Caco-2 (cell line): ENCODE measurements around the gene DYNC2I2. TPM values are rescaled to one million over a fixed set of nuclear protein-coding genes. Genes with fewer than 3 reads are reported as not detected.

Experiments
- BruUV-seq: library from RNA; stranded (reverse); fragments of 400-500 nt; replicated peaks from 2 replicates; lab custom pipeline; 2021; lab: Mats Ljungman, UMichigan
- CTCF ChIA-PET: fragments of 300-600 bp; sonication (Branson Sonifier 250); formaldehyde crosslinking; loops from one replicate; lab custom pipeline; 2022; ENCODE audit warnings: antibody characterized with exemption; lab: Charles Lee
- POLR2A ChIA-PET: fragments of 300-600 bp; sonication (Branson Sonifier 250); formaldehyde crosslinking; loops from one replicate; lab custom pipeline; 2022; ENCODE audit warnings: antibody characterized with exemption; lab: Charles Lee
- DNase-seq, 2 experiments: peaks; one replicate each; pipeline versions ENCODE4 v3.0.0 to v3.0.0-alpha.2; 2020 to 2022
- H3K27me3 ChIP-seq: replicated peaks from 2 replicates; pipeline ENCODE4 v1.6.0; 2011; ENCODE audit warnings: low read length; ENCODE audit not compliant: control insufficient read depth, insufficient read depth
- H3K36me3 ChIP-seq: 2 replicates; pipeline ENCODE4 v1.5.1; 2011; ENCODE audit warnings: low read length; ENCODE audit not compliant: control insufficient read depth, insufficient read depth
- H3K4me1 ChIP-seq: fragments of 250-450 bp; sonication (Bioruptor Pico); 2 replicates; pipeline ENCODE4 v1.5.1; 2020; ENCODE audit warnings: mild to moderate bottlenecking
- H3K4me3 ChIP-seq: 2 replicates; pipeline ENCODE4 v1.5.1; 2011; ENCODE audit warnings: low read depth, mild to moderate bottlenecking, control low read depth, low read length
- H3K9me3 ChIP-seq: fragments of 250-450 bp; sonication (Bioruptor Pico); 2 replicates; pipeline ENCODE4 v1.5.1; 2020; ENCODE audit warnings: mild to moderate bottlenecking, moderate library complexity
- H3K27ac Mint-ChIP-seq: one replicate; pipeline ENCODE4 v1.8.0; 2022; ENCODE audit warnings: mixed read lengths; ENCODE audit not compliant: unreplicated experiment
- H3K27me3 Mint-ChIP-seq: one replicate; pipeline ENCODE4 v1.8.0; 2022; ENCODE audit warnings: mixed read lengths; ENCODE audit not compliant: insufficient read depth, unreplicated experiment
- H3K36me3 Mint-ChIP-seq: one replicate; pipeline ENCODE4 v1.8.0; 2022; ENCODE audit warnings: mild to moderate bottlenecking, mixed read lengths; ENCODE audit not compliant: insufficient read depth, unreplicated experiment
- H3K4me1 Mint-ChIP-seq: one replicate; pipeline ENCODE4 v1.8.0; 2022; ENCODE audit warnings: low read depth, mixed read lengths; ENCODE audit not compliant: unreplicated experiment
- H3K4me3 Mint-ChIP-seq: one replicate; pipeline ENCODE4 v1.8.0; 2022; ENCODE audit warnings: mild to moderate bottlenecking, moderate library complexity, mixed read lengths; ENCODE audit not compliant: unreplicated experiment
- H3K9me3 Mint-ChIP-seq: one replicate; pipeline ENCODE4 v1.8.0; 2022; ENCODE audit warnings: mixed read lengths; ENCODE audit not compliant: unreplicated experiment
- intact Hi-C: fragments of 100-400 bp; cut with micrococcal nuclease; formaldehyde crosslinking; loops from one replicate; pipeline ENCODE4 v1.10.0; 2022; ENCODE audit not compliant: unreplicated experiment
- total RNA-seq: library from RNA; stranded (reverse); gene quantifications from 2 replicates; pipeline ENCODE4 v1.2.3, GENCODE V29; 2022
- TF ChIP-seq, protein P1 (sequence below), 2 experiments: fragments of 200-600 bp in 1 of 2; IDR thresholded peaks; 1 replicate in 1 of 2; 2 replicates in 1 of 2; pipeline versions ENCODE4 v1.5.1 to v1.8.0; 2011 to 2022; ENCODE audit warnings: antibody characterized with exemption in 1 of 2, control low read depth in 1 of 2, inconsistent platforms in 1 of 2, low read depth in 1 of 2, low read length in 1 of 2, mild to moderate bottlenecking in 1 of 2, moderate library complexity in 1 of 2; ENCODE audit not compliant: insufficient read depth in 1 of 2, severe bottlenecking in 1 of 2, unreplicated experiment in 1 of 2

Gene DYNC2I2
- total RNA-seq, 1 experiment from 2014 or later: 80.8 TPM

DNA sequence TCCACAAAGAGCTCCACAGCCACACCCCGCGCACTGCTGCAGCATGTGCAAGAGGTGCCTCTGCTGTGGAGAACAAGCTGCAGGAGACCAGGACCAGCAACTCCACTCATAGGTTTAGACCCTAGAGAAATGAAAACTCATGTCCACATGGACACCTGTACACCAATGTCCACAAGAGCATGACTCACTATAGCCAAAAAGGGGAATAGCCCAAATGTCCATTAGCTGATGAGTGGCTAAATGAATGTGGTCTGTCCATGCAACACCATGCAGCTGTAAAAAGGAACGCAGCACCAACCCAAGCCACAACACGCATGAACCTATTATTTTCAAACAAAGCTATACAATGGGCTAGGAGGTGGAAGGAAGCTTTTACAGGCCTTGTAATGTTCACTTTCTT, 18.1 kb downstream of the DYNC2I2 start:
- Histone ChIP-seq H3K36me3 (peaks cover 2% of the 10 kb centered on the region; the same call in 1 of the 2 replicates), H3K4me1 (peaks cover 26% of the 10 kb centered on the region), H3K4me3 (no peak overlapping the region), H3K9me3 (no peaks in the 10 kb centered on the region), H3K27me3 (no peaks in the 10 kb centered on the region)
- DNase-seq: no peak
- CTCF ChIA-PET: no interaction called here
- Mint-ChIP-seq H3K4me3 (no peak overlapping the region), H3K36me3 (peaks cover 72% of the 10 kb centered on the region), H3K27me3 (no peaks in the 10 kb centered on the region), H3K9me3 (no peaks in the 10 kb centered on the region), H3K4me1 (peaks cover 11% of the 10 kb centered on the region), H3K27ac (no peak overlapping the region)
- POLR2A ChIA-PET: interaction anchor here (0.6 kb wide), 1 partner anchor 51 kb away, joined by 5 read pairs; the partner anchor contains the start of gene SET
- no TSS peak for BruUV-seq
- intact Hi-C loops: loop anchor here (5.0 kb wide), 1 partner anchor 141 kb away; no protein-coding TSS in a partner anchor
- TF ChIP-seq, protein P1, sequence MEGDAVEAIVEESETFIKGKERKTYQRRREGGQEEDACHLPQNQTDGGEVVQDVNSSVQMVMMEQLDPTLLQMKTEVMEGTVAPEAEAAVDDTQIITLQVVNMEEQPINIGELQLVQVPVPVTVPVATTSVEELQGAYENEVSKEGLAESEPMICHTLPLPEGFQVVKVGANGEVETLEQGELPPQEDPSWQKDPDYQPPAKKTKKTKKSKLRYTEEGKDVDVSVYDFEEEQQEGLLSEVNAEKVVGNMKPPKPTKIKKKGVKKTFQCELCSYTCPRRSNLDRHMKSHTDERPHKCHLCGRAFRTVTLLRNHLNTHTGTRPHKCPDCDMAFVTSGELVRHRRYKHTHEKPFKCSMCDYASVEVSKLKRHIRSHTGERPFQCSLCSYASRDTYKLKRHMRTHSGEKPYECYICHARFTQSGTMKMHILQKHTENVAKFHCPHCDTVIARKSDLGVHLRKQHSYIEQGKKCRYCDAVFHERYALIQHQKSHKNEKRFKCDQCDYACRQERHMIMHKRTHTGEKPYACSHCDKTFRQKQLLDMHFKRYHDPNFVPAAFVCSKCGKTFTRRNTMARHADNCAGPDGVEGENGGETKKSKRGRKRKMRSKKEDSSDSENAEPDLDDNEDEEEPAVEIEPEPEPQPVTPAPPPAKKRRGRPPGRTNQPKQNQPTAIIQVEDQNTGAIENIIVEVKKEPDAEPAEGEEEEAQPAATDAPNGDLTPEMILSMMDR (IDR thresholded peaks at IDR 0.05; ENCODE audit: insufficient read depth in 1 of 2, low read depth in 1 of 2, low read length in 1 of 2, severe bottlenecking in 1 of 2, unreplicated experiment in 1 of 2): no peak

DNA sequence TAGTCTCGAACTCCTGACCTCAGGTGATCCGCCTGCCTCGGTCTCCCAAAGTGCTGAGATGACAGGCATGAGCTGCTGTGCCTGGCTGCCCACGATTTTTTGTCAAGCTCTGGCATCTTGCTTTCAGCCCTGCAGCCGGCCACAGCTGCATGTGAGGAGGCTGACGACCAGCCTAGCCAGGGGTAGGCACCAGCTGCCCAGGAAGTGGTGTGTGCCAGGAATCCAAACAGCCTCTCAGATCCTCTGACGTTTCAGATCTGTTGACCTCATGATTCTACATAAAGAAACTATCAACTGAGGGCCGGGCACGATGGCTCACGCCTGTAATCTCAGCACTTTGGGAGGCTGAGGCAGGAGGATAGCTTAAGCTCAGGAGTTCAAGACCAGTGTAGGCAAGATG, 19.0 kb downstream of the DYNC2I2 start:
- intact Hi-C loops: loop anchor here (2.0 to 5.0 kb wide), 2 partner anchors 140 to 149 kb away; partner anchors contain the start of gene TBC1D13
- H3K27me3 Mint-ChIP-seq: no peaks in the 10 kb centered on the region
- ChIA-PET POLR2A (no interaction called here), CTCF (no interaction called here)
- no peak overlapping the region for H3K27ac Mint-ChIP-seq
- peaks cover 7% of the 10 kb centered on the region for H3K4me1 Mint-ChIP-seq
- H3K36me3 Mint-ChIP-seq: peaks cover 81% of the 10 kb centered on the region
- no peak for DNase-seq
- H3K9me3 ChIP-seq: no peaks in the 10 kb centered on the region
- H3K4me3 ChIP-seq: no peak overlapping the region
- H3K4me1 ChIP-seq: peaks cover 26% of the 10 kb centered on the region
- TF ChIP-seq, protein P1 (IDR thresholded peaks at IDR 0.05; ENCODE audit: insufficient read depth in 1 of 2, low read depth in 1 of 2, low read length in 1 of 2, severe bottlenecking in 1 of 2, unreplicated experiment in 1 of 2): no peak
- no TSS peak for BruUV-seq
- no peaks in the 10 kb centered on the region for H3K27me3 ChIP-seq
- no peak overlapping the region for H3K4me3 Mint-ChIP-seq
- no peaks in the 10 kb centered on the region for H3K9me3 Mint-ChIP-seq
- H3K36me3 ChIP-seq: peaks cover 4% of the 10 kb centered on the region; the same call in 1 of the 2 replicates

DNA sequence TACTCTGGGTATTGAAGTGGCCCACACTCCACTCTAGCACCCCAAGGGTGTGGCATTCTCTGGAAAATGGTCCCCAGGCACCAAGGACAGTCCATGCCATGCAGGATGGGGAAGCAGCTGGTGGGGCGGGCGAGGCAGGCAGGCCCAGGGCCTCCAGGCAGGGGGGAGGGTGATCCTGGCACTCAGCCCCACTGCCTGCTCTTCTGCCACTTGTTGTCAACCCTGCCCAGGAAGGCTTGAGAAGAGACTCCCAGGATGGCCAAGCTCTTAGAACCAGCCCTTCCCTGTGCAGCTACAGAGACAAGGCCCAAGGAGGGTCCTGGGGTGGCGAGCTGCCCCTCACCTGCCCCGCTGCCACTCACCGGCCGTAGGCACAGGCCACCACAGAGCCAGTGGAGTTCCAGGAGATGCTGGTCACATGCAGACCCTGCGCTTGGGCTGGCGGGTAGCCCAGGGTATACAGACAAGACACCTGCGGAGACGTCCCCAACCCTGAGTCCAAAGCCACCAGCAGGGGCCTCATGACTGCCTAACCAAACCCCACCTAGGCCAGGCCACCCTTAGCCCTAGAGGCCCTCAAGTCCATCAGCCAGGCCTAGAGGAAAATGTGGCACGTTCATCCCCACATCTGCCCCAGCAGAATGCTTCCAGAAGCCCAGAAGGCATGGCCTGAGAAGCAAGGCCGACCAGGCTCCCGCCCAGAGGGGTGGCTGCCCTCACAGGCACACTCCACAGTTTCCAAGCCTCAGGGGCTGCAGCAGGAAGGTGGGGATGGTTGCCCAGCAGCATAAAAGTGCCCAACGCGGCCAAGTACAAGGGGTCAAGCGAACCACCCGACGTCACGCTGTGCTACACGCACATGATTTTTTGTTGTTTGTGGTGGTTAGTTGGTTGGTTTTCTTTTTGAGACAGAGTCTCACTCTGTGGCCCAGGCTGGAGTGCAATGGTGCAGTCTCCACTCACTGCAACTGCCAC, 19.8 kb downstream of the DYNC2I2 start:
- H3K4me3 Mint-ChIP-seq: peak overlapping the region; percentile 76
- CTCF ChIA-PET: interaction anchor here (0.6 to 2.1 kb wide), 14 partner anchors 9 to 342 kb away, joined by 3 to 16 read pairs (median 6); partner anchors contain the start of genes ENDOG, ODF2 and ZDHHC12
- intact Hi-C loops: loop anchor here (2.0 to 5.0 kb wide), 2 partner anchors 140 to 150 kb away; partner anchors contain the start of gene TBC1D13

More for the DNA sequence above, 19.8 kb downstream of the DYNC2I2 start:
- no peak overlapping the region for H3K4me3 ChIP-seq
- H3K36me3 Mint-ChIP-seq: peaks cover 87% of the 10 kb centered on the region
- peaks cover 4% of the 10 kb centered on the region; the same call in 1 of the 2 replicates for H3K36me3 ChIP-seq
- peak overlapping the region; percentile 95 for H3K27ac Mint-ChIP-seq
- POLR2A ChIA-PET: interaction anchor here (0.6 to 2.1 kb wide), 8 partner anchors 9 to 418 kb away, joined by 3 to 27 read pairs (median 6); partner anchors contain the start of genes SET and ZDHHC12
- no peaks in the 10 kb centered on the region for H3K9me3 Mint-ChIP-seq
- no peaks in the 10 kb centered on the region for H3K9me3 ChIP-seq
- TF ChIP-seq, protein P1 (IDR thresholded peaks at IDR 0.05; ENCODE audit: insufficient read depth in 1 of 2, low read depth in 1 of 2, low read length in 1 of 2, severe bottlenecking in 1 of 2, unreplicated experiment in 1 of 2): no peak
- H3K4me1 ChIP-seq: peaks cover 26% of the 10 kb centered on the region
- no TSS peak for BruUV-seq
- no peaks in the 10 kb centered on the region for H3K27me3 Mint-ChIP-seq
- peak in 1 of 2 experiments; percentile 43 for DNase-seq
- no peaks in the 10 kb centered on the region for H3K27me3 ChIP-seq
- H3K4me1 Mint-ChIP-seq: peaks cover 5% of the 10 kb centered on the region
